ENCODE results near the gene KCNQ2.
"Not testable (repeated sequence)": the region's sequence is repeated elsewhere in the genome, so short reads cannot be mapped to it uniquely, and the experiment has no call there.

The KCNQ2 gene

DNA sequence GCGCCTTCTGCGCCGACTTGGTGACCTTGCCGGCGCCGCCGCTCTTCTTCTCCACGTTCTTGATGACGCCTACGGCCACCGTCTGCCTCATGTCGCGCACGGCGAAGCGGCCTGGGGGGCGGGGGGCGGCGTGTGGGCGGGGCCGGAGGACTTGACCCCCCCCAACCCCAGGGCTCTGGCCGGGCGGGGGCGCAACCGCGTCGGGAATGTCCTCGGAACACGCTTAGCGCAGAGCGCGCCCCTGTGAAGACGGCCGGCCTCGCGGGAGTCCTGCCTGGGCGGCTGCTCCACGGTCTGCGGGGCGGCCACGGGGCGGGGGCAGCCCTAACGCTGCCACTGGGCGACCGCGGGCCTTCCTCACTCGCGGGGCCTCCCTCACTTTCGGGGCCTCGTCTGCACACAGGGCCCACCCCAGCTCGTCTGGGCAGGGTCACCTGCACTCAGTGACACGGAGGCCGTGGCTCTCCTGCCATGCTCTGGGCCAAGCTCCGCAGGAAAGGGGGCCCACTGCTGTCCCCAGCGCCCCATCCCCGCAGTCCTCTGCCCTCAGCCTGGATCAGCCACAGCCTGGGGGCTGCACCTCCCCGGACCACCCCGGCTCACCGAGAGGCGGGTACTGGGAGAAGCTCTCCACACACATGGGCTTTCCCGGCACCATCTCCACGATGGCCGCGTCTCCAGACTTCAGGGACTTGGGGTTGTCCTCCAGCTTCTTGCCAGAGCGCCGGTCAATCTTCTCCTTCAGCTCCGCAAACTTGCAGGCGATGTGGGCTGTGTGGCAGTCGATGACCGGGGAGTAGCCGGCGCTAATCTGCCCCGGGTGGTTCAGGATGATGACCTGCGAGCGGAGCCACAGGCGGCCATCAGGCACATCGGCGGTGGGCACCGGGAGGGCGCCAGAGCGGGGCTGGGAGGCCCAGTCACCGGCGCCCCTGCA lies 16.1 kb upstream of the KCNQ2 start:
- no peak for DNase-seq

DNA sequence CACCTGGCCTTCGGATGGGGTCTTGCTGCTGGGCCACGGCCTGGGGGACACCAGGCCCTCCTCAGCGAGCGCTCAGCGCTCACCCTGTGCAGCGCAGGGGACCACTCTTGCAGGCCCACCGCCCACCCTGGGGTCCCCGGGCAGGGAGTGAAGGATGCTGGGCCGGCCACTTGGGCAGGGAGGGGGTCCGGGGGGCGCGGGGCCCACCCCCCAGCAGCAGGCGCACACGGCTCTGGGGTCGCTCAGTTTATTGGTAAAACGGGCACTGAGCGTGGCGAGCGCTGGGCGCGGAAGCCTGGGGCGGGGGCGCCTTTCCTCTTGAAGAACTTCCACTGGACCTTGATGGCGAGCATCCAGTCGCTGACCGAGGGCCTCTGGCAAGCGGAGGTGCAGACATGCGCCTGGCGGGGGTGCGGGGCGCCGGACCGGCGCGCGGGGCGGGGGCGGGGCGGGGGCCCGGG lies 15.4 kb upstream of the KCNQ2 start:
- DNase-seq: no peak

DNA sequence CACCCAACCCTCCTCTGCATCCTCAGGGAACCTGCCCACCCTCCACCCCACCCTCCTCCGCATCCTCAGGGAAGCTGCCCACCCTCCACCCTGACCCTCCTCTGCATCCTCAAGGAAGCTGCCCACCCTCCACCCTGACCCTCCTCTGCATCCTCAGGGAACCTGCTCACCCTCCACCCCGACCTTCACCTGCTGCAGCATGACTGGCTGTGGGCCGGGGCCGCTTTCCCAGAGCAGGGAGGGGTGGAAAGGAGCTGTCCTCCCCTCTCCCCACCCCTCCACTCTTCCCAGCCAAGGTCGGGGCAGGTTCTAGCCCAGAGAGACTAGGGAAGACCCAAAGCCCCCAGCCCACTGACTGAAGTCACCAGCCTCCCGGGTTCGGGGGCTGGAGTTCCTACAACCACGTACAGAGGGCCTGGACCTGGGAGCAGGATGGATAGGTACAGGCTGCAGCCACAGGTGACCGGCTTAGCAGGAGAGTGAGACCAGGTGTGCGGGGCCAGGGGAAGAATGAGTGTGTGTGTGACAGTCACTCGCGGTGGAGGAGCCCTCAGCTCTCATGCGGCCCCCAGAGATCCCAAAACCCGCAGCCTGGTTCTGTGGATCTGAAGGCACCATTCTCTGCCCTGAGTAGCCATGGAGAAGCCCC lies 14.8 kb upstream of the KCNQ2 start:
- no peak for DNase-seq

DNA sequence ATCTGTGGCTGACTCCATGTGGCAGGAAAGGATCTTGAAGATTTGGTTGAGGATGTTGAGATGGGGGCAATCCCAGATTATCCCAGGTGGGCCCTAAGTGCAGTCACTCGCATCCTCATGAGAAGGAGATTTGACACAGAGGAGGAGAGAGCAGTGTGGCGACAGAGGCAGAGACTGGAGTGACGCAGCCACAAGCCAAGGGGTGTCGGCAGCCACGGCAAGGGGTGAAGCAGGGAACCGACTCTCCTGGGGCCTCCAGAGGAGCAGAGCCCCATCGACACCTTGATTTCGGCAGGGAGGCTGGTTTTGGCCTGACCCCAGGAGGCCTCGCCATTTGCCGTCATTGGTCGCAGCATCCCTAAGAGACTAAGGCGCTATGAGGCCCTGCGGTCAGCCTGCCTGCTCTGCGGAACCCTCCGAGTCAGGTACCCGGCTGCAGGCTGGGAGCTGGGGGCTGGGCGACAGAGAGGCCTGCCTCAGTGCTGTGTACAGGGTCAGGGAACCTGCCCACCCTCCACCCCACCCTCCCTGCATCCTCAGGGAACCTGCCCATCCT lies 13.9 kb upstream of the KCNQ2 start:
- no peak for DNase-seq

DNA sequence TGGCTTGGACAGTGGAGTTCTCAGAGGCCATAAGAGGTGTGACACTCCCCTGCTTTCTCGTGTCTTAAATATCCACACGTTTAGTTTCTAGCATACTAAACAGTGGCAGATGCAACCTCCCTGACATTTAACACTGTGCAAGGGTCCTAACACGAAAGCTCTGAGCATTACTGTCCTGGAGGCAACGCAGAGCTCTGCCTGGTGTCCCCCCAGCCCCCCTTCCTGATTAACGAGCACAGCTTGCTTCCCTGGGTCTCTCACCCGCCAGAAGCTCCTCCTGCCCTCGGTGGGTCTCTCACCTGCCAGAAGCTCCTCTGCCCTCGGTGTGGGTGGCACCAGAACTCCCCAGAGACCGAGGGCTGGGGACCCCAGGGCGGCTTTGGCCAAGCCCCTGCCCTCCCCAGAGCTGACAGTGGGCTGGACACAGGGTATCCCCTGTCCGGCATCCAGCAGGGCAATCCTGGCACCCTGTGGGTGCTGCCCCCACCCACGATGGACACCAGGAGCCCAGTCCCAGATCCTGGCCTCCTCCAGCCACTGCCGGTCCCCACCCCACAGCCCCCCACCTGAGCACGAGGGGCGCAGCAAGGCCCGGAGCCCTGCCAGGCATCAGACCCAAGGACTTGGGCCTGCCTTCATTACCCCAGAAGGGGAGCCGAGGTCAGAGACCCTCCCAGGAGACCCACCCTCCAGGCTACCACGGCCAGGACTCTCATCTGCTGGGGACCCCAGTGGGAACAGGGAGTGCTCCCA lies 12.4 kb upstream of the KCNQ2 start:
- no peak for DNase-seq

DNA sequence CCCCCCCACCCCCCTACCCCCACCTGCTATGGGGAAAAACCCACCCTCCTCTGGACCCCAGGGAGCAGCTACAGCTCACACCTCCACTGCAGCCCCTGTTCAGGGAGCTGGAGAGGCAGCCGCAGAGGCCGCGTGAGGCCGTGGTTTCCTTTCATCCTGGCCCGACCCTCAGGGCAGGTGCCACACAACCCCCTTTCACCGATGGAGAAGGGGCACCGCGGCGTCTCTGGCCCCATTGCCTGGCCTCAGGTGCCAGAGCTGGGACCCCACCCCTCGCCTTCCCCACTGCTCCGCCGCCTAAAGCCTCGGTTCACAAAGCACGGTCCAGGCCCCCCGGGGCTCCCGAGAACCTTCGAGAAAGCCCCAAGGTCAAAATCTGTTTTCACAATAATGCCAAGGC lies 11.8 kb upstream of the KCNQ2 start:
- no peak for DNase-seq

DNA sequence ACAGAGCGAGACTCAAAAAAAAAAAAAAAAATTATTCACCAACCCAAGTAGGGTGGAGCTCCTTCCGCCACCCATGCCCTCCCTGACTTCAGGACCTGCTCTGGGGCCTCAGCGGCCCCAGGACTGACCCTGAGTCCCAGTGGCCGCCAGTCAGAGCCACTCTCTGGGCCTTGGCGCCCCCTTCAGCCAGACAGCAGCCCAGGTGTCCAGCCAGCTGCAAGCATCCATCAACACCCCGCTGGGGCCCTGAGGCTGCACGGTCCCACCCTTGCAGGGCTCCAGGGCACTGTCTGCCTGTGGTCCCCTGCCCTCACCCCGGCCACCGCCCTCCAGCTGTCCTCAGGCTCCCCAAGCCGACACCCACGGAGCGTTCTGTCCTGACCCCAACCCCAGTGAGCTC lies 11.4 kb upstream of the KCNQ2 start:
- DNase-seq: no peak

DNA sequence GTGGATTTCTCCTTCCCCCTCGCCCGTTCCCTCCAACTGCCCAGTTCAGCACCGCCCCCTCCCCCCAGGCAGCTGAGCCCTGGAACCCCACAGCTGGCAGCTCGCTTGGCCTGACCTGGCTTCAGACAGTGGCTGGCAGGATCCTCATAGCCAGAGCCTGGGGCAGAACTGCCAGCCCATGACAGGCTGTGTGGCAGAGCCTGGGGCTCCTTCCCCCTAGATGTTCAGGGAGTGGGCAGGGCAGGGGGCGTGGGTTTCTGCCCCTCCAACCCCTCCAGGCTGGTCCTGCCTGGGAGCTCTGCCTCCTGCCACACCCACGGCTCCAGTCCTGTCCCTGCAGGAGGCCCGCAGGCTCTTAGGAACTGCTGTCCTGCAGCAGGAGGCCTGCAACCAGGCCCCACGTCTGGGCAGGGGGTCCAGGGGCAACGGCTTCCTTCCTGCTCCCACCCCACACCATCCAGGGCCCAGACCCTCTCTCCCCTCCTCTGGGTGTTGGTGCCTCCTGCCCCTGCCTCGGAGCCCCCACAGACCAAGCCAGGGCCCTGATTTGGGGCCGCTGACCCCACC lies 9.6 kb upstream of the KCNQ2 start:
- no peak for DNase-seq

DNA sequence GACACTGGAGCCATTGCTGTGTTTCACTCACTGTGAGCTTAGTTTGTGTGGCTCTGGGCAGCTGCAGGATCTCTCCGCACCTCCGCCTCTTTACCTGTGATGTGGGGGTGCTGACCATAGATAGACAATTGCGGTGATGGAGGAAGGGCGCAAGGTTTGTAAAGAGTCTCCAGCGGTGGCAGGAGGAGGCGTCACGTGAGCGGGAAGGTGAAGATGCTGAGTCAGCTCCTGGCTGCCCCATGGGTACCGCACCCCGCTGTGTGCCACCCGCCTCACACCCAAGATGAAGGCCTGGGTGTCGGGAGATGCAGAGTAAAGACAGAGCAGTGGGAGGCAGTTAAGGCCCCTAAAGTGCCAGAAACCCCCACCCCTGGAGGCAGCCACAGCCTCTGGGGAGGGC lies 9.0 kb upstream of the KCNQ2 start:
- no peak for DNase-seq

DNA sequence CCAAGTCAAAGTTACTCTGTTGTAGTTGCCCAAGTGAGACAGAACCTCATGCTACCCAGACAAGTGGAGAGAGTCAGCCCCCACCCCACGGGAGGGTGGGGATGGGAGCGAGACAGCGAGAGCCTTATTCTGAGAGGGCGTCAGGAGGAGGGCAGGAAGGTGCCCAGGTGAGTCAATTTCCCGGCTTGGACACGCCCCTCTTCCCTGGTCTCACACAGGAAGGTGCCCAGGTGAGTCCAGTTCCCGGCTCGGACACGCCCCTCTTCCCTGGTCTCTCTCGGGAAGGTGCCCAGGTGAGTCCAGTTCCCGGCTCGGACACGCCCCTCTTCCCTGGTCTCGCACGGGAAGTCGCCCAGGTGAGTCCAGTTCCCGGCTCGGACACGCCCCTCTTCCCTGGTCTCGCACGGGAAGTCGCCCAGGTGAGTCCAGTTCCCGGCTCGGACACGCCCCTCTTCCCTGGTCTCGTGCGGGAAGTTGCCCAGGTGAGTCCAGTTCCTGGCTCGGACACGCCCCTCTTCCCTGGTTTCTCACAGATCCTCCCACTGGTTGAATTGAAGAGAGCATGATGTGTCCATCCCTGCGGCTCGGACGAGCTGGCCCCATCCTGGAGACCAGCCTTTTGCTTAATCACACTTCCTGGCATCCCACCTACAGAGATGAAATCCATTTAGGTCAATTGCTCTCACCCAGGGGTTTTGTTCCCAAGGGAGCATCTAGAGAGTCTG lies 7.4 kb upstream of the KCNQ2 start:
- not testable (repeated sequence) for DNase-seq

DNA sequence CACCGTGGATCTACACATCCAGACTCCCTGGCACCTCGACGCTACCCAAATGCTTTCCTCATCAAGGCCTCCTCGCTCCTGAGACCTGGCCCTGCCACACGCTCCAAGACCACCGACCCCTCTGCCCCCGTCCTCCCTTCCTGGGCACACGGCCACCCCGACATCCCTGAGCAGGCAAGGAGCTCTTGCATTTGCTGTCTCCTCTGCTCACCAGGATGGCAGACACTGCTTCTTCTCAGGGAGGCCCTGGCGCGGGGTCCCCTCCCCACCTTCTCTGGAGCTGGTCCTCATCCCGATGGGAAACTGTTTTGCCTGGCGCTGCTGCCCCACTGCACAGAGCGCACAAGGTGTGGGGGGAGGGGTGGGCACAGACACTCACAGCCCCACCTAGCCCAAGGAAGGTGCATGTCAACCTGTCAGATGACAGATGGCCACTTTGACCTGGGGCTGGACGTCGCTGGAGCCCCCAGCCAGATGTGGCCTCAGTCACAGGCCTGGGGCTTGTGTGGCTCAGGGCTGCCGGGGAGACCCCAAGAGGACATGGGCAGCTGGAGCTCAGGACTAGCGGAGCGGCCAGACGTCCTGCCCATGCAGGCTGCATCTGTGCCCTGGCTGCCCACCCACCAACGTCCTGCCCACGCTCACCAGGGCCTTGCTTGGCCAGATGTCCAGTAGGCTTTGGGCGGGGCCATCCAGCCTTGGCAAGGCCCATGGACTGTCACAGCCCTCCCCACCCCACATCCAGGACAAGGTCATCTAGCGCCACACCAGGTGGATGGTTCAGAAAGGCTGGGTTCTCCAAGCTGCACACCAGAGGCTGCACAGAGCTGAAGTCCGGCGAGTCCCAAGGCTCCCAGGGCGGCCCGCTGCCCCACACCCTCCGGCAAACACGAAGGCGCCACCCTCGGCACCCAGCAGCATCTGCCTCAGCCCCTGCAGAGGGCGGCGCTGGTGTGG lies 6.2 kb upstream of the KCNQ2 start:
- no peak for DNase-seq

DNA sequence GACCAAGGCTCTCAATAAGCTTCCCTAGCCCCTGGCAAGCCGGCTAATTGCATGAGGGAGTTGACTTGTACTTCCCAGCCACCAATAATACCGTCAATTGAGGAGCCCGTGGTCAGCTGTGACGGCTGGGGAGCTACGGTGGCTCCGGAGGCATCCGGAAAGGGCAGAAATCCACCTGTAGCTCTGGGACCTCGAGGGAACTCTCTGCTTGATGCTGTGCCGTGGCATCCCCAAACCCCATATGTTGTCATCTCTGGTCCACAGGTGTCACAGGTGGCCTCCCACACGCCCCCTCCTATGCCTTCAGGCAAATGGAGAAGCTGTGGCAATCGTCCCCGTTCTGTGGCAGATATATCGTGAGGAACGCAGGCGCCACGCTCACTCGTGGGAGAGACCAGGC lies 5.5 kb upstream of the KCNQ2 start:
- no peak for DNase-seq

DNA sequence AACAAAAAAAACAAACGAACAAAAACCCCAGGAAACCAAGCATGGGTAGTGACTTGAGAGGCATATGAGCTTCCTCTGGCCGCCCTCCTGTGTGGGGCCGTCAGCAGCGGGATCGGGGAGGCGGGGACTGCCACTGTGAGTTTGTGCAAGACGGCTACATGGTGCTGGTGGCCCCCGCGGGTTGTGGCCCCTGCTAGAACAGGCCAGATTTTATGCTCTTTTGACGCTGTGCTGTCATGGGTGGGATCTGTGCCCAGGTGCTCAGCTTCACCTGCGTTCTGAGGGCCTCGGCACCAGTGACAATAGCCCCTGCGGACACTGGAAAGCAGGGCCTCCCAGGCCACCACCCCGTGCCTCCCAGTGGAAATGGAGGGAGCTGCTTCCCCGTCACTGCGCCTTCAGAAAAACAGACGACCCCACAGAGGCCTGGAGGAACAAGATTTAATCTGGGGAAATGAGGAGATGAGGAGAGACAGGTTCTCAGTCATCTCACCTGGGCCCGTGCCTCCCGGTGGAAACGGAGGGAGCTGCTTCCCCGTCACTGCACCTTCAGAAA lies 4.7 kb upstream of the KCNQ2 start:
- no peak for DNase-seq

DNA sequence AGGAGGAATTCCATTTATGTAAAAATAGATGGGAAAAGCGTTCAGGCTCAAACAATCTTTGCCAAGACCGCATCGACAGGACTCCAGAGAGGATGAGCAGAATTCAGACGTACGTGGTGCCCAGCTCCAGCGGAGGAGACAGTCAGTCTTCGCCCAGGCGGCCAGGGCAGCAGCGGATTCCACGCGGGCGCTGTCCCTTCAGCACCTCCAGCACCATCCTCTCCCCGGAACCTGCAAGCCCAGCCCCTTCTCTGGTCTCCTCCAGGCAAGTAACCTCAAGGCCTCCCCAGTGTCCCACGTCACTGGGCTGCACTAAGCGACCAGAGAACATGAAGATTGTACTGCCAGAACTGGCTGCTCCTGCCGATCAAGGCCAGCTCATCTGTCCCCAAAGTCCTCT lies 2.8 kb upstream of the KCNQ2 start:
- DNase-seq: no peak

DNA sequence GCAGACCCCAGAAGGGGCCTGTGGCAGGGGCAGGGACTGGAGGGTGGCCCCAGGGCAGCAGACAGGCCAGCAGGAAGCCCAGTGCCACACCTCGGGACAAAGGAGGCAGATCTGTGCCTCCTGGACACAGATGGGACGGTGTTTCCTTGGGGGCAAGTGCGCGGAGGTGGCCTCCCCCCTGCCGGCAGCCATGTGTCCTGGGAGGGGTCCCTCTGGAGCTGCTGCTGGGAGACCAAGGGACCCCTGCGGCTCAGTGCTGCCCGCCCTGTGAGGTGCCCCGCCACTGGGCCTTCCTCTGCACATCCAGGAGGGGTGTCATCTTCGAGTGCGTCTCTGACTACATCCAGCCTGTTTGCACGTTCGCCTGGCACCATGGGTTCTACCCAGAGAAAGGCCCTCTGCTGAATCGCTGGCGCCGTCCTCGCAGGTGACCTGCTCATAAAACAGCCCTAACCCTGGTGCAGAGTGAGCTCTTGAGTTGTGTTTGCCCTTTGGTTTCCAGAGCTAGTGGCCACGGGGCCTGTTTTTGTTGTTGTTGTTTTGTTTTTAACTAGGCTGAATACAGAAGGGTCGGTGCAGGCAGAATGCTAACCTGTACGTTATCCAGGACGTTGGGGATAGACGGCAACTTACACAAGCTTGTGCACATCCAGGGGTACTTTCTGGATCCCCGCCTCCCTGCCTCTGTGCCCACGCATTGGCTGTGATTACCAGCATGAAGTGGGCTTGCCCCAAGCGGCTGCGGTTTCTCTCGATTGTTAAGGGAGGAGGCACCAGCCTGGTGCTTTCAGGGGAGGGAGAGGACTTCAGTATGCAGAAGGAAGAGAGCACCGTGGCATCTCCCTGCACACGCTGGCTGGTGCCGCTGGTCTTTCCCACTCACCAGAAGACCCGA lies 1.3 kb upstream of the KCNQ2 start:
- no peak for DNase-seq

DNA sequence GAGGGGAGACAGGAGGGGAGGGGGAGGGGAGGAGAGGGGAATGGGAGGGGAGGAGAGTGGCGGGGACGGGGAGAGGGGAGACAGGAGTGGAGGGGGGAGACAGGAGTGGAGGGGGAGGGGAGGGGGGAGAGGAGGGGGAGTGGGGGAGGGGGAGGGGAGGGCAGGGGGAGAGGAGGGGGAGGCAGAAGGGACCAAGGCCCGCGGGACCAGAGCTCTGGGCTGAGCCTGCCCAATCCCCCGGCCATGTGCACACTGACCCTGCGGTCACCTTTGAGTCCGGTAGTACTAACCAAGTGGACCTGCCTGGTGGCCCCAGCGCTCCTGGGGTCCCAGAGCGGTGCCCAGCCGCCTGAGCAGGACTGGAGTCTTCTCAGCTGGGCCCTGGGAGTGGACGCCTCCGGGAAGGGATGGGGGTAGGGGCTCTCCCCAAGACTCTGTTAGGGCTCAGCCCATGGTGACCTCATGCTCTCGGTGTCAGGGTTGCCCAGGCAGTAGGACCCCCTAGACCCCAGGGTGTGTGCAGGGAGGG lies 471 bp upstream of the KCNQ2 start:
- DNase-seq: no peak

DNA sequence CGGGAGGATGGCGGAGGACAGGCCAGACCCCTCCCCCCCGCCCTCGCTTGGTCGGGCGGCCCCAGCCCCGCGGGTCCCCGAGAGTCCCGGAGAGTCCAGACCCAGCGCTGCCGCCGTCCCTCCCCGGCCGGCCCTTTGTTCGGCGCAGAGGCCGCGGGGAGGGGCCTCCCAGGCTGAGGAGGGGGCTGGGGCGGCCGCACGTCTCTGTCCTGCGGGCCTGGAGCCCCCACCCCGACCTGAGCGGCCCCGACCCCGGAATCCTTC lies 806 bp downstream of the KCNQ2 start:
- DNase-seq: no peak

DNA sequence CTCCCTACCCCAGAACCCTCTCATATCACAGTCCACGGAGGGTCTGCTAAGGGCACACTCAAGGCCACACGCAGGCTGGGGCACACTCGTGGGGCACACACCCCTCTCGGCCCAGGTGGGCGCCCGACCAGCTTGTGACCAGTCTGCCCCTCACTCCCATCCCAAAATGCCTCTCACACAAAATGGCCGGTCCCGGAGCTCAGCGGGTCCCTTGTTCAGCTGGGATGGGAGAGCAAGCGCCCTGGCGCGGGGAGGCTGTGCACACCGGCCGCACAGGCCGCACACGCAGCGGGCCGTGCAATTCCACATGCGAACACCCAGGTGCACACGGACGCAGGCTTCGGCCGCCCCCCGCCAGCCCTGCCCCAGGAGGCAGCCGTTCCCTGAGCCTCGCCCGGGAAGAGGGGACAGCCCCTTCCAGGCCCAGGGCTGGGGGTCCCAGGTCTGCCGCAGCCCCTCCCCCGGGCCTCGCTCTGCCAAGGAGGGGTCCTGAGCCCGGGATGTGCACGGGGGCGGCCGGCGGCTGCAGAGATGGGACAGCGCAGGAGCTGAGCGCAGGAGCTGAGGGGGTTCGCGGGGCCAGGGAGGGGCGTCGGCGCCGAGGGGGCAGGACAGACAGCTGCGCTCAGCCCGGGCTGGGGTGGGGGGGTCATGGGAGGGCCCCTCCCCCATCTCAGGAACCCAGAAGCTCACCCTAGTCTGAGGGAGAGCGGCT lies 1.3 kb downstream of the KCNQ2 start:
- DNase-seq: no peak

DNA sequence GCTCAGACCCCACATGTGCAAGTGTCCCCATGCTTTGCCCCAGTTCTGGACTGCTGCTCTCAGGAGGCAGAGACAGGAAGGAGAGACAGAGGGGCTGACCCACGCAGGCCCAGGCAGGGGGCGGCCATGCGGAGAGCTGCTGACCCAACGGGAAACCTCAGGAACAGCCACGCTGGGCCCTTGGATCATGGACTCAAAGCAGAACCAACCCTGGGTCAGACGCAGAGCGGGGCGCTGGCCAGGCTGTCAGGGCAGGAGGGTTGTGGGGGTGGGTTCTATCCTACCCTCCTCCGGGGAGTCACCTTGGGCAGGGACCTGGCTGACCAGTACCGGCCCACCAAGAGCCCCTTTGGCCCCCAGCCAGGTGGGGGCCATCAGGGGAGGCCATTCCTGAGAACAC lies 2.0 kb downstream of the KCNQ2 start:
- no peak for DNase-seq

All from NCI-H524 treated with DMSO at 0.1 percent for 48 hours (cell line).